K562 (cell line): ENCODE data around the gene XPNPEP3. TPM values are rescaled to one million over a fixed set of nuclear protein-coding genes. Genes with fewer than 3 reads are reported as not detected.

ENCODE experiments used
- PHF20 ChIP-seq: fragments of 450-650 bp; IDR thresholded peaks from 2 replicates; pipeline ENCODE4 v1.6.1; 2018; ENCODE audit not compliant: partially characterized antibody
- polyA plus RNA-seq, 8 experiments: library from polyadenylated mRNA; depleted of rRNA in 4 of 8; stranded (reverse) in 5 of 8; unstranded in 3 of 8; fragments of >200 nt; fragmentation: Nextera tagmentation in 2 of 8; fragmentation: Illumina TruSeq in 1 of 8; extraction: Ambion mirVana in 2 of 8; extraction: Trizol in 1 of 8; gene quantifications; 2 replicates each; pipeline versions ENCODE4 v1.2.1 to v1.2.3, GENCODE V29; 2011 to 2014; ENCODE audit warnings: inconsistent platforms in 1 of 8, missing spikeins in 1 of 8
- total RNA-seq, 7 experiments: library from RNA; depleted of rRNA in 6 of 7; stranded (reverse); fragments of >200 nt in 6 of 7; fragmentation: Illumina TruSeq in 2 of 7; extraction: Trizol in 2 of 7; gene quantifications; 2 replicates each; pipeline versions ENCODE4 v1.2.1 to v1.2.3, GENCODE V29; 2011 to 2021; ENCODE audit warnings: low replicate concordance in 1 of 7
- TF ChIP-seq, protein P1 (sequence below): fragments of 450-650 bp; formaldehyde crosslinking; conservative IDR thresholded peaks from 2 replicates; pipeline ENCODE4 v1.4.0; 2022; ENCODE audit warnings: mild to moderate bottlenecking, missing genetic modification characterization
- TF ChIP-seq, protein P2 (sequence below): fragments of 200-600 bp; sonication (generic); IDR thresholded peaks from one replicate; pipeline ENCODE4 v1.6.1; 2012; ENCODE audit warnings: mild to moderate bottlenecking, low read depth, low read length, inconsistent platforms
- TF ChIP-seq, protein P3 (sequence below): sonication (generic); formaldehyde crosslinking; IDR thresholded peaks from 2 replicates; pipeline ENCODE4 v1.4.0; 2020; ENCODE audit warnings: mild to moderate bottlenecking, missing genetic modification reagents
- TF ChIP-seq, protein P4 (sequence below): fragments of 200-800 bp; sonication (Bioruptor generic); IDR thresholded peaks from 2 replicates; pipeline ENCODE4 v1.6.1; 2016; ENCODE audit warnings: missing genetic modification characterization, missing compliant biosample characterization

XPNPEP3 gene
- total and polyA plus RNA-seq, 9 of the 15 experiments (the other 6 are each of a cell fraction or from before 2014, with no cell fraction given): 9.1 to 22.6 (median 15.6) TPM

DNA sequence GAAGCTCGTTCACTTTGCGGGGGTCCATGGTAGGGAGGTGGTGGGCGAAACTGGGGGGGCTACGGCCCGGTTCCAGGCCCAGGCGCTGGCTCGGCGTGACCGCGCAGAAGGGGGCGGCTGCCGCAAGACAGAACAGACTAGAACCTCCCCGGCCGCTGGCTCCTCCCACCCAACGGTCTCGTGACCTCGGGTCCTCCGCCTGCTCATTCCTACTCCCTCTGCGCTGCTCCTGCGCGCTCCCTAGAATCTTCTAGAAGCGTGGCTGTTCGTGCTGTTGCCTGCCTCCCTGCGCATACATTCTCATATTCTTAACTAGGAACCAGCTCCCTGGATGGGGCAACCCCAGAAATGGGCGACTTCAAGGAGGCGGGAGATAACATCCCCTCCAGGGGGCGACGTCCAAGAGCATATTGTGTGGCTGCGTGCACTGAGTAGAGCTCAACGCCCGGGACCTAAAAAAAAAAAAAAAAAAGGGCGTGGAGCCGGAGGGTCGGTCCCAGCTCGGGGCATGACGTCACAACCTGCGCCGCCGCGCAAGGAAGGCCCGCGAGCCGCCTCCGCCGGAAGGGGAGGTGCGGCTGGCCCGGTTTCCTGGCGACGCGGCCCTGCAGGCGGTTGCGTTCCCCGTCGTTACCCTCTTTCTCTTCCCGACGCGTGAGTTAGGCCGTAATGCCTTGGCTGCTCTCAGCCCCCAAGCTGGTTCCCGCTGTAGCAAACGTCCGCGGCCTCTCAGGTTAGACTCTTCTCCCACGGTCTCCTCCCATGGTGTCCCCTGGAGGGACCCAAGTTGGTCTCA, at the start of gene XPNPEP3, which contains the start of gene ST13 (continued):
- TF ChIP-seq, protein P1, sequence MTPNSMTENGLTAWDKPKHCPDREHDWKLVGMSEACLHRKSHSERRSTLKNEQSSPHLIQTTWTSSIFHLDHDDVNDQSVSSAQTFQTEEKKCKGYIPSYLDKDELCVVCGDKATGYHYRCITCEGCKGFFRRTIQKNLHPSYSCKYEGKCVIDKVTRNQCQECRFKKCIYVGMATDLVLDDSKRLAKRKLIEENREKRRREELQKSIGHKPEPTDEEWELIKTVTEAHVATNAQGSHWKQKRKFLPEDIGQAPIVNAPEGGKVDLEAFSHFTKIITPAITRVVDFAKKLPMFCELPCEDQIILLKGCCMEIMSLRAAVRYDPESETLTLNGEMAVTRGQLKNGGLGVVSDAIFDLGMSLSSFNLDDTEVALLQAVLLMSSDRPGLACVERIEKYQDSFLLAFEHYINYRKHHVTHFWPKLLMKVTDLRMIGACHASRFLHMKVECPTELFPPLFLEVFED (CRISPR knock-in tag): no peak
- TF ChIP-seq, protein P2, sequence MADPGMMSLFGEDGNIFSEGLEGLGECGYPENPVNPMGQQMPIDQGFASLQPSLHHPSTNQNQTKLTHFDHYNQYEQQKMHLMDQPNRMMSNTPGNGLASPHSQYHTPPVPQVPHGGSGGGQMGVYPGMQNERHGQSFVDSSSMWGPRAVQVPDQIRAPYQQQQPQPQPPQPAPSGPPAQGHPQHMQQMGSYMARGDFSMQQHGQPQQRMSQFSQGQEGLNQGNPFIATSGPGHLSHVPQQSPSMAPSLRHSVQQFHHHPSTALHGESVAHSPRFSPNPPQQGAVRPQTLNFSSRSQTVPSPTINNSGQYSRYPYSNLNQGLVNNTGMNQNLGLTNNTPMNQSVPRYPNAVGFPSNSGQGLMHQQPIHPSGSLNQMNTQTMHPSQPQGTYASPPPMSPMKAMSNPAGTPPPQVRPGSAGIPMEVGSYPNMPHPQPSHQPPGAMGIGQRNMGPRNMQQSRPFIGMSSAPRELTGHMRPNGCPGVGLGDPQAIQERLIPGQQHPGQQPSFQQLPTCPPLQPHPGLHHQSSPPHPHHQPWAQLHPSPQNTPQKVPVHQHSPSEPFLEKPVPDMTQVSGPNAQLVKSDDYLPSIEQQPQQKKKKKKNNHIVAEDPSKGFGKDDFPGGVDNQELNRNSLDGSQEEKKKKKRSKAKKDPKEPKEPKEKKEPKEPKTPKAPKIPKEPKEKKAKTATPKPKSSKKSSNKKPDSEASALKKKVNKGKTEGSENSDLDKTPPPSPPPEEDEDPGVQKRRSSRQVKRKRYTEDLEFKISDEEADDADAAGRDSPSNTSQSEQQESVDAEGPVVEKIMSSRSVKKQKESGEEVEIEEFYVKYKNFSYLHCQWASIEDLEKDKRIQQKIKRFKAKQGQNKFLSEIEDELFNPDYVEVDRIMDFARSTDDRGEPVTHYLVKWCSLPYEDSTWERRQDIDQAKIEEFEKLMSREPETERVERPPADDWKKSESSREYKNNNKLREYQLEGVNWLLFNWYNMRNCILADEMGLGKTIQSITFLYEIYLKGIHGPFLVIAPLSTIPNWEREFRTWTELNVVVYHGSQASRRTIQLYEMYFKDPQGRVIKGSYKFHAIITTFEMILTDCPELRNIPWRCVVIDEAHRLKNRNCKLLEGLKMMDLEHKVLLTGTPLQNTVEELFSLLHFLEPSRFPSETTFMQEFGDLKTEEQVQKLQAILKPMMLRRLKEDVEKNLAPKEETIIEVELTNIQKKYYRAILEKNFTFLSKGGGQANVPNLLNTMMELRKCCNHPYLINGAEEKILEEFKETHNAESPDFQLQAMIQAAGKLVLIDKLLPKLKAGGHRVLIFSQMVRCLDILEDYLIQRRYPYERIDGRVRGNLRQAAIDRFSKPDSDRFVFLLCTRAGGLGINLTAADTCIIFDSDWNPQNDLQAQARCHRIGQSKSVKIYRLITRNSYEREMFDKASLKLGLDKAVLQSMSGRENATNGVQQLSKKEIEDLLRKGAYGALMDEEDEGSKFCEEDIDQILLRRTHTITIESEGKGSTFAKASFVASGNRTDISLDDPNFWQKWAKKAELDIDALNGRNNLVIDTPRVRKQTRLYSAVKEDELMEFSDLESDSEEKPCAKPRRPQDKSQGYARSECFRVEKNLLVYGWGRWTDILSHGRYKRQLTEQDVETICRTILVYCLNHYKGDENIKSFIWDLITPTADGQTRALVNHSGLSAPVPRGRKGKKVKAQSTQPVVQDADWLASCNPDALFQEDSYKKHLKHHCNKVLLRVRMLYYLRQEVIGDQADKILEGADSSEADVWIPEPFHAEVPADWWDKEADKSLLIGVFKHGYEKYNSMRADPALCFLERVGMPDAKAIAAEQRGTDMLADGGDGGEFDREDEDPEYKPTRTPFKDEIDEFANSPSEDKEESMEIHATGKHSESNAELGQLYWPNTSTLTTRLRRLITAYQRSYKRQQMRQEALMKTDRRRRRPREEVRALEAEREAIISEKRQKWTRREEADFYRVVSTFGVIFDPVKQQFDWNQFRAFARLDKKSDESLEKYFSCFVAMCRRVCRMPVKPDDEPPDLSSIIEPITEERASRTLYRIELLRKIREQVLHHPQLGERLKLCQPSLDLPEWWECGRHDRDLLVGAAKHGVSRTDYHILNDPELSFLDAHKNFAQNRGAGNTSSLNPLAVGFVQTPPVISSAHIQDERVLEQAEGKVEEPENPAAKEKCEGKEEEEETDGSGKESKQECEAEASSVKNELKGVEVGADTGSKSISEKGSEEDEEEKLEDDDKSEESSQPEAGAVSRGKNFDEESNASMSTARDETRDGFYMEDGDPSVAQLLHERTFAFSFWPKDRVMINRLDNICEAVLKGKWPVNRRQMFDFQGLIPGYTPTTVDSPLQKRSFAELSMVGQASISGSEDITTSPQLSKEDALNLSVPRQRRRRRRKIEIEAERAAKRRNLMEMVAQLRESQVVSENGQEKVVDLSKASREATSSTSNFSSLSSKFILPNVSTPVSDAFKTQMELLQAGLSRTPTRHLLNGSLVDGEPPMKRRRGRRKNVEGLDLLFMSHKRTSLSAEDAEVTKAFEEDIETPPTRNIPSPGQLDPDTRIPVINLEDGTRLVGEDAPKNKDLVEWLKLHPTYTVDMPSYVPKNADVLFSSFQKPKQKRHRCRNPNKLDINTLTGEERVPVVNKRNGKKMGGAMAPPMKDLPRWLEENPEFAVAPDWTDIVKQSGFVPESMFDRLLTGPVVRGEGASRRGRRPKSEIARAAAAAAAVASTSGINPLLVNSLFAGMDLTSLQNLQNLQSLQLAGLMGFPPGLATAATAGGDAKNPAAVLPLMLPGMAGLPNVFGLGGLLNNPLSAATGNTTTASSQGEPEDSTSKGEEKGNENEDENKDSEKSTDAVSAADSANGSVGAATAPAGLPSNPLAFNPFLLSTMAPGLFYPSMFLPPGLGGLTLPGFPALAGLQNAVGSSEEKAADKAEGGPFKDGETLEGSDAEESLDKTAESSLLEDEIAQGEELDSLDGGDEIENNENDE: no peak
- TF ChIP-seq, protein P3, sequence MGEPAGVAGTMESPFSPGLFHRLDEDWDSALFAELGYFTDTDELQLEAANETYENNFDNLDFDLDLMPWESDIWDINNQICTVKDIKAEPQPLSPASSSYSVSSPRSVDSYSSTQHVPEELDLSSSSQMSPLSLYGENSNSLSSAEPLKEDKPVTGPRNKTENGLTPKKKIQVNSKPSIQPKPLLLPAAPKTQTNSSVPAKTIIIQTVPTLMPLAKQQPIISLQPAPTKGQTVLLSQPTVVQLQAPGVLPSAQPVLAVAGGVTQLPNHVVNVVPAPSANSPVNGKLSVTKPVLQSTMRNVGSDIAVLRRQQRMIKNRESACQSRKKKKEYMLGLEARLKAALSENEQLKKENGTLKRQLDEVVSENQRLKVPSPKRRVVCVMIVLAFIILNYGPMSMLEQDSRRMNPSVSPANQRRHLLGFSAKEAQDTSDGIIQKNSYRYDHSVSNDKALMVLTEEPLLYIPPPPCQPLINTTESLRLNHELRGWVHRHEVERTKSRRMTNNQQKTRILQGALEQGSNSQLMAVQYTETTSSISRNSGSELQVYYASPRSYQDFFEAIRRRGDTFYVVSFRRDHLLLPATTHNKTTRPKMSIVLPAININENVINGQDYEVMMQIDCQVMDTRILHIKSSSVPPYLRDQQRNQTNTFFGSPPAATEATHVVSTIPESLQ (CRISPR knock-in tag): no peak
- TF ChIP-seq PHF20: peak; percentile 89
- TF ChIP-seq, protein P4, sequence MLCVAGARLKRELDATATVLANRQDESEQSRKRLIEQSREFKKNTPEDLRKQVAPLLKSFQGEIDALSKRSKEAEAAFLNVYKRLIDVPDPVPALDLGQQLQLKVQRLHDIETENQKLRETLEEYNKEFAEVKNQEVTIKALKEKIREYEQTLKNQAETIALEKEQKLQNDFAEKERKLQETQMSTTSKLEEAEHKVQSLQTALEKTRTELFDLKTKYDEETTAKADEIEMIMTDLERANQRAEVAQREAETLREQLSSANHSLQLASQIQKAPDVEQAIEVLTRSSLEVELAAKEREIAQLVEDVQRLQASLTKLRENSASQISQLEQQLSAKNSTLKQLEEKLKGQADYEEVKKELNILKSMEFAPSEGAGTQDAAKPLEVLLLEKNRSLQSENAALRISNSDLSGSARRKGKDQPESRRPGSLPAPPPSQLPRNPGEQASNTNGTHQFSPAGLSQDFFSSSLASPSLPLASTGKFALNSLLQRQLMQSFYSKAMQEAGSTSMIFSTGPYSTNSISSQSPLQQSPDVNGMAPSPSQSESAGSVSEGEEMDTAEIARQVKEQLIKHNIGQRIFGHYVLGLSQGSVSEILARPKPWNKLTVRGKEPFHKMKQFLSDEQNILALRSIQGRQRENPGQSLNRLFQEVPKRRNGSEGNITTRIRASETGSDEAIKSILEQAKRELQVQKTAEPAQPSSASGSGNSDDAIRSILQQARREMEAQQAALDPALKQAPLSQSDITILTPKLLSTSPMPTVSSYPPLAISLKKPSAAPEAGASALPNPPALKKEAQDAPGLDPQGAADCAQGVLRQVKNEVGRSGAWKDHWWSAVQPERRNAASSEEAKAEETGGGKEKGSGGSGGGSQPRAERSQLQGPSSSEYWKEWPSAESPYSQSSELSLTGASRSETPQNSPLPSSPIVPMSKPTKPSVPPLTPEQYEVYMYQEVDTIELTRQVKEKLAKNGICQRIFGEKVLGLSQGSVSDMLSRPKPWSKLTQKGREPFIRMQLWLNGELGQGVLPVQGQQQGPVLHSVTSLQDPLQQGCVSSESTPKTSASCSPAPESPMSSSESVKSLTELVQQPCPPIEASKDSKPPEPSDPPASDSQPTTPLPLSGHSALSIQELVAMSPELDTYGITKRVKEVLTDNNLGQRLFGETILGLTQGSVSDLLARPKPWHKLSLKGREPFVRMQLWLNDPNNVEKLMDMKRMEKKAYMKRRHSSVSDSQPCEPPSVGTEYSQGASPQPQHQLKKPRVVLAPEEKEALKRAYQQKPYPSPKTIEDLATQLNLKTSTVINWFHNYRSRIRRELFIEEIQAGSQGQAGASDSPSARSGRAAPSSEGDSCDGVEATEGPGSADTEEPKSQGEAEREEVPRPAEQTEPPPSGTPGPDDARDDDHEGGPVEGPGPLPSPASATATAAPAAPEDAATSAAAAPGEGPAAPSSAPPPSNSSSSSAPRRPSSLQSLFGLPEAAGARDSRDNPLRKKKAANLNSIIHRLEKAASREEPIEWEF (CRISPR knock-in tag): no peak
